ENCODE results near the gene OTOF. TPM values are rescaled to one million over a fixed set of nuclear protein-coding genes. Genes with fewer than 3 reads are reported as not detected.

Gene OTOF
- total and polyA plus RNA-seq, 2 of the 4 experiments (the other 2 are of a cell fraction), result 0.03 TPM; not detected in 1

GRCh38 chr2:26488463-26489212, 10.7 kb upstream of the OTOF start:
- H3K9me1 ChIP-seq (ENCODE audit: insufficient read depth, low read length), result no peaks in the 10 kb centered on the region
- WGBS, 2 experiments (ENCODE audit: extremely low coverage in 2 of 2, insufficient read length in 1 of 2), result 85% methylated on average over 6 of the region's 20 CpGs; no CpG with 5 or more reads in 1 of the 2 experiments
- H3K79me1 ChIP-seq (ENCODE audit: low read depth in 1 of 2, low read length in 2 of 2), result no peaks in the 10 kb centered on the region
- no peak overlapping the region for H2BK20ac ChIP-seq (ENCODE audit: low read depth, low read length)
- H3K9me3 ChIP-seq (ENCODE audit: control insufficient read depth, insufficient read depth, low read length), result no peaks in the 10 kb centered on the region
- no peak overlapping the region for H2AFZ ChIP-seq (replicated peaks; ENCODE audit: low read length, poor library complexity)
- peaks cover 49% of the 10 kb centered on the region for H3K27me3 ChIP-seq (ENCODE audit: control insufficient read depth, insufficient read depth, low read length)
- no peak overlapping the region for H3K27ac ChIP-seq (ENCODE audit: insufficient read depth, low read length)
- BruUV-seq (replicated peaks), result no TSS peak
- ChIA-PET CTCF (no interaction called here), POLR2A (ENCODE audit: unreplicated experiment) (no interaction called here)
- no peak overlapping the region for H2AK9ac ChIP-seq (replicated peaks; ENCODE audit: low read depth, low read length, poor library complexity)
- H3K4ac ChIP-seq (ENCODE audit: low read depth, low read length), result no peak overlapping the region
- no peak overlapping the region for H3K18ac ChIP-seq (ENCODE audit: low read depth, low read length)
- ATAC-seq (ENCODE audit: low read depth) (no peak), DNase-seq (no peak)
- no peak overlapping the region for H3K4me2 ChIP-seq (ENCODE audit: low read depth, low read length)
- no peak overlapping the region for H4K91ac ChIP-seq (ENCODE audit: insufficient read depth, low read depth, low read length)
- in situ Hi-C loops (cut with MboI; ENCODE audit: low sequenced_read_pairs) (no loop called here), dilution Hi-C loops (cut with HindIII; ENCODE audit: low sequenced_read_pairs, unreplicated experiment) (no loop called here), intact Hi-C loops (cut with micrococcal nuclease) (no loop called here)
- no peaks in the 10 kb centered on the region for H3K36me3 ChIP-seq (ENCODE audit: control insufficient read depth, insufficient read depth, low read length)
- no peak overlapping the region for H3K23ac ChIP-seq (ENCODE audit: low read depth, low read length)
- TF ChIP-seq RFX5 (IDR thresholded peaks at IDR 0.05; ENCODE audit: low read depth, low read length) (no peak), NFE2L2 (IDR thresholded peaks at IDR 0.05; ENCODE audit: low read depth, low read length) (no peak)
- H3K56ac ChIP-seq (ENCODE audit: extremely low read depth, insufficient read depth, low read length), result no peak overlapping the region
- no peak overlapping the region for H2BK120ac ChIP-seq (ENCODE audit: low read depth, low read length)
- no peak overlapping the region for H3K4me3 ChIP-seq (ENCODE audit: insufficient read depth, low read depth, low read length)
- H2BK5ac ChIP-seq (ENCODE audit: low read depth, low read length, poor library complexity, severe bottlenecking), result no peak overlapping the region
- H3K9ac ChIP-seq (ENCODE audit: low read depth, low read length), result no peak overlapping the region
- no peak overlapping the region for H4K8ac ChIP-seq (ENCODE audit: low read depth in 2 of 2, low read length in 2 of 2)
- H4K20me1 ChIP-seq (ENCODE audit: insufficient read depth, low read length), result no peaks in the 10 kb centered on the region
- H4K5ac ChIP-seq (ENCODE audit: low read depth, low read length), result no peak overlapping the region
- H2AK5ac ChIP-seq (ENCODE audit: low read depth, low read length), result no peak overlapping the region
- H2BK15ac ChIP-seq (ENCODE audit: low read depth, low read length), result no peak overlapping the region
- H3K4me1 ChIP-seq (ENCODE audit: control insufficient read depth, insufficient read depth, low read length), result no peaks in the 10 kb centered on the region
- H3K14ac ChIP-seq (replicated peaks; ENCODE audit: low read depth, low read length), result no peak overlapping the region
